Measurements from ENCODE around the gene CLCF1. TPM values are rescaled to one million over a fixed set of nuclear protein-coding genes. Genes with fewer than 3 reads are reported as not detected.

Gene CLCF1
- total and polyA plus RNA-seq, 2 of the 13 experiments (the other 11 are each of a cell fraction or from before 2014, with no cell fraction given): 0.49 to 0.78 TPM

GRCh38 chr11:67420646-67421429 lies 47.4 kb upstream of the CLCF1 start (continued):
- TF ChIP-seq SP4 (CRISPR knock-in tag; IDR thresholded peaks at IDR 0.05): peak; percentile 98
- TF ChIP-seq FUBP1 (CRISPR knock-in tag; IDR thresholded peaks at IDR 0.05; ENCODE audit: borderline replicate concordance): no peak
- peak; percentile 68; the same call in 1 of the 2 replicates for TF ChIP-seq SP5 (CRISPR knock-in tag; IDR thresholded peaks at IDR 0.05; ENCODE audit: borderline replicate concordance, low read depth)
- TF ChIP-seq MXI1 (IDR thresholded peaks at IDR 0.05; ENCODE audit: borderline replicate concordance, low read depth, low read length): peak; percentile 23; the same call in 1 of the 3 replicates
- TF ChIP-seq SIN3A (IDR thresholded peaks at IDR 0.05; ENCODE audit: borderline replicate concordance, low read depth, low read length): peak; percentile 66; the same call in 1 of the 2 replicates
- TF ChIP-seq PLSCR1 (CRISPR knock-in tag; IDR thresholded peaks at IDR 0.05; ENCODE audit: borderline replicate concordance): no peak
- TF ChIP-seq ZBTB43 (CRISPR knock-in tag; conservative IDR thresholded peaks at IDR 0.05): peak; percentile 64; the same call in 1 of the 2 replicates
- TF ChIP-seq ZMYM3 (CRISPR knock-in tag; IDR thresholded peaks at IDR 0.05): no peak
- 0 out of 2 replicates have a peak, but pooled peaks have one; percentile 27 for TF ChIP-seq ZNF891 (CRISPR knock-in tag; IDR thresholded peaks at IDR 0.05)
- TF ChIP-seq RAD21 (CRISPR knock-in tag; IDR thresholded peaks at IDR 0.05): peak; percentile 50
- TF ChIP-seq ZNF326 (CRISPR knock-in tag; IDR thresholded peaks at IDR 0.05; ENCODE audit: borderline replicate concordance): no peak
- TF ChIP-seq RORA (CRISPR knock-in tag; IDR thresholded peaks at IDR 0.05): no peak
- peak; percentile 66; the same call in 1 of the 2 replicates for TF ChIP-seq HOXA3 (CRISPR knock-in tag; IDR thresholded peaks at IDR 0.05)
- no peak for TF ChIP-seq ZNF619 (CRISPR knock-in tag; IDR thresholded peaks at IDR 0.05)
- TF ChIP-seq MEIS2 (CRISPR knock-in tag; IDR thresholded peaks at IDR 0.05): peak; percentile 54; the same call in 1 of the 2 replicates
- TF ChIP-seq ZNF121 (CRISPR knock-in tag; IDR thresholded peaks at IDR 0.05): peak; percentile 92; the same call in 1 of the 2 replicates
- no peak for TF ChIP-seq SNAPC2 (CRISPR knock-in tag; IDR thresholded peaks at IDR 0.05)
- TF ChIP-seq SCMH1 (CRISPR knock-in tag; IDR thresholded peaks at IDR 0.05; ENCODE audit: borderline replicate concordance): no peak
- TF ChIP-seq DRAP1 (CRISPR knock-in tag; IDR thresholded peaks at IDR 0.05): peak; percentile 99
- TF ChIP-seq ZHX1 (CRISPR knock-in tag; IDR thresholded peaks at IDR 0.05; ENCODE audit: low read depth): no peak
- 0 out of 2 replicates have a peak, but pooled peaks have one; percentile 21 for TF ChIP-seq ZNF160 (CRISPR knock-in tag; IDR thresholded peaks at IDR 0.05)
- TF ChIP-seq CEBPG (CRISPR knock-in tag; IDR thresholded peaks at IDR 0.05): no peak

Measured in HepG2 (cell line).